Mesodermal cell (in vitro differentiated cells): ENCODE measurements around the gene MARCKSL1.

ENCODE experiments used
- H3K27ac ChIP-seq: 2 replicates; pipeline ENCODE4 v1.7.0; 2013; ENCODE audit warnings: mild to moderate bottlenecking, low read depth, low read length, moderate library complexity; ENCODE audit not compliant: severe bottlenecking
- H3K36me3 ChIP-seq: 2 replicates; pipeline ENCODE4 v1.7.1; 2013; ENCODE audit warnings: mild to moderate bottlenecking, low read length, moderate library complexity; ENCODE audit not compliant: control insufficient read depth, insufficient read depth
- H3K4me1 ChIP-seq: one replicate; pipeline ENCODE4 v1.7.1; 2013; ENCODE audit warnings: mild to moderate bottlenecking, low read length; ENCODE audit not compliant: insufficient read depth, control insufficient read depth, poor library complexity, severe bottlenecking
- H3K4me3 ChIP-seq: 2 replicates; pipeline ENCODE4 v1.7.0; 2013; ENCODE audit warnings: low read length, control low read depth, mild to moderate bottlenecking; ENCODE audit not compliant: insufficient read depth, poor library complexity, severe bottlenecking; ENCODE audit errors: extremely low read depth
- H3K9me3 ChIP-seq: 2 replicates; pipeline ENCODE4 v1.7.1; 2013; ENCODE audit warnings: mild to moderate bottlenecking, low read length, moderate library complexity; ENCODE audit not compliant: control insufficient read depth
- WGBS, 2 experiments: methylation state at CpG; one replicate each; pipeline ENCODE4 v1.1.5; 2013; ENCODE audit warnings: missing lambda C conversion rate in 2 of 2; ENCODE audit not compliant: insufficient coverage in 2 of 2; 5-methylcytosine and 5-hydroxymethylcytosine counted together

Gene MARCKSL1

DNA sequence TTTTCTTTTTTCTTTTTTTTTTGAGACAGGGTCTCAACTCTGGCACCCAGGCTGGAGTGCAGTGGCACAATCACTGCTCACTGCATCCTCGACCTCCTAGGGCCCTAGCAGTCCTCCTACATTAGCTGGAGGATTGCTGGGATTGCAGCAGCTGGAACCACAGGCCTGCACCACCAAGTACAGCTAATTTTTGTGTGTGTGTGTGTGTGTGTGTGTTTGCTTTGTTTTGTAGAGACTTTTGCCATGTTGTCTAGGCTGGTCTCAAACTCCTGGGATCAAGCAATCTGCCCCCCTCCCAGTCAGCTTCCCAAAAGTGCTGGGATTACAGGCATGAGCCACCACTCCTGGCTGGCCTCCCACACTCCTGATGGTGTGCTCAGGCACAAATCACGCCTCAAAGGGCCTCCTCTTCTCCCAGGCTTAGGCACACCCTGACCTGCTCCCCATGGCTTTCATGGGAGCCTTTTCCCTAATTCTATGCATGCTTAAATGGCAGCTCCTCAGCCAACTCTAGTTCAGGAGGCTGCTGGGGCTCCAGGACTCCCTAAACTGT is 16.9 kb upstream of the MARCKSL1 start:
- Histone ChIP-seq H3K27ac (no peak overlapping the region), H3K4me3 (no peak overlapping the region), H3K36me3 (no peaks in the 10 kb centered on the region), H3K9me3 (peaks cover 9% of the 10 kb centered on the region), H3K4me1 (peaks cover 27% of the 10 kb centered on the region)
- WGBS, 2 experiments = 90 to 100% methylated on average over 1 to 2 of the region's 2 CpGs

DNA sequence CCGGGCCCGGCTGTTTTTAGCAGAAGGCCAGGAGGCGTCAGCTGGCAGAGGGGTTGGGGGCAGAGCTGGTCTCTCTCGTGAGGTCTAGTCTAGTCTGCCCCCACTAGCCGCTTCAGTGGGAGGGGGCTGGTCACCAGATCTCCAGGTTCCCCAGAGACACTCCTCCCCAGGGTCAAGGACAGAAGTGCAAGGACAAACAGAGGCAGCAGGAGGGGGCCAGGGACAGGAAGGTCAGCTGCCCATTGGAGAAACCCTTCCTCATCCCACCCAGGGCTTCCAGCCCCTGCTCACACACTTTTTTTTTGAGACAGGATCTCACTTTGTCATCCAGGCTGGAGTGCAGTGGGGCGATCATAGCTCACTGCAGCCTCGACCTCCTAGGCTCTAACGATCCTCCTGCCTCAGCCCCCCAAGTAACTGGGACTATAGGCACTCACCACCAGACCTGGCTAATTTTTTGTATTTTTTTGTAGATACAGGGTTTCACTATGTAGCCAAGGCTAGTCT is 16.3 kb upstream of the MARCKSL1 start:
- peaks cover 27% of the 10 kb centered on the region for H3K4me1 ChIP-seq
- H3K9me3 ChIP-seq = peaks cover 9% of the 10 kb centered on the region
- H3K27ac ChIP-seq = peak overlapping the region; percentile 89
- no peaks in the 10 kb centered on the region for H3K36me3 ChIP-seq
- WGBS, 2 experiments = 75 to 76% methylated on average over 5 to 8 of the region's 8 CpGs
- H3K4me3 ChIP-seq = peak overlapping the region; percentile 59

DNA sequence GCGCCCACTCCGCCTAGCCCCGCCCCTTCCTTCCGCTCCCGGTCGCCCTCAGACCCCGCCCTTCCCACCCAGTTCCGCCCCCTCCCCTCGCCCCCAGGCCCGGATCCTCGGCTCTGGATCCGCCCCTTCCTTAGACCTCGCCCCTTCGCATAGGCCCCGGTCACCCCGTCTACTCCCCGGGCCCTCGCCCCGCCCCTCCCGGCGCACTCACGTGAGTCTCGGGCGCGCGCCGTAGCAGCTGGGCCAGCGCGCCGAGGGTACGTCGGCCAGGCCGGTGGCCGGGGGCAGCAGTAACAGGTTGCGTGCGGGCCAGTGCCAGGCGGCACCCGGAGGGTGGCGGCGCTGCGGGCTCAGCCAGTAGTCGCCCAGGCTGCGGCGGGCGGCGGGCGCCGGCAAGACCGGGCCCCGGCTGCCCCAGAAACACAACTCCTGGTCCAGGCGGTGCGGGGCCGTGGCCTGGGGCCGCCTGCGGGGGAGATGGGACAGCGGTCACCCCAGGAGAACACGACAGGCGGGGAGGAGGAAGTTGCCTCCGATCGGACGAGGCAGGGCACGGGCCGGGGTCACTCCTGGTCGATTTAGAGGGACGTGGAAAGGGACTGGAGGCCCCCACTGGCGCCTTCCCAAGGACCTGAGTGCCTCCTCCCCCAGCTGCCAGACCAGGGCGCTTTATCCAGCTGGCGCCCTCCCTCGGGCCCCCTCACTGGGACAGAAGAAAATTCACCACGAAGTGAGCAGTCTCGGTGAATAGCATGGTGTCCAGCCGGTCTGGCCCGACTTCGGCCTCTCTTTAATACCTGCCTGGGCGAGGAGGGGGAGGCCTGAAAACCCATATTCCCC is 15.6 kb upstream of the MARCKSL1 start:
- Histone ChIP-seq H3K4me1 (peaks cover 27% of the 10 kb centered on the region), H3K4me3 (peak overlapping the region; percentile 59), H3K27ac (peak overlapping the region; percentile 89), H3K36me3 (no peaks in the 10 kb centered on the region), H3K9me3 (peaks cover 9% of the 10 kb centered on the region)
- 3 to 4% methylated on average over 51 to 56 of the region's 75 CpGs for WGBS, 2 experiments

DNA sequence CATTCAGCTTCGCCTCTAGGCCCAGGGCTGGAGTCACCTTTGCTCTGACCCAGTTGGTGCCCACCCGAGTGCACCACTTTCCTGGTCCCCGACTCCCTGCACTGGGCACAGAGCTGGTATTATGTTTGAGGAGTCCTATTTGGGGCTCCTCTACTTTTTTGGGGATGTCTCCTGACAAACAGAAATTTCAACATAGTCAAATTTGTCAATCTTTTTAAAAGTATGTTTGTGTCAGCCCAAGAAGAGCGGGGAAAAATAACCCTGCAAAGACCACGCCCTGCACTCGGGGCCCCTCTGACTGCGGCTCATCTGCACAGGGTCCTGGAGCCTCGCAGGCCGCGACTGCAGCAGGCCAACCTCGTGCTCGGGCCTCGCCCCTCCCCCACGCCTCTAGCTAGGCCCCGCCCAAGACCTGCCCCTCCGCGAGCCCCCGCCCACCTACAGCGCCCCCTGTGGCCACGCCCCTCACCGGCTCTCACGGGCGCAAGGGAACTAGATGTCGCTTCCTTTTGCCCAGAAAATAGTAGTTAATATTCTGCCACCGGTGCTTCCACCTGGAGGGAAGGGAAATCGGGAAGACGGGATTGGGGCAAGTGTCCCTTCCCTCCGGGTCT is 14.9 kb upstream of the MARCKSL1 start:
- 21 to 26% methylated on average over 13 to 21 of the region's 28 CpGs for WGBS, 2 experiments
- Histone ChIP-seq H3K9me3 (peaks cover 9% of the 10 kb centered on the region), H3K4me1 (peaks cover 27% of the 10 kb centered on the region), H3K36me3 (no peaks in the 10 kb centered on the region), H3K27ac (peak overlapping the region; percentile 74), H3K4me3 (peak overlapping the region; percentile 59)

DNA sequence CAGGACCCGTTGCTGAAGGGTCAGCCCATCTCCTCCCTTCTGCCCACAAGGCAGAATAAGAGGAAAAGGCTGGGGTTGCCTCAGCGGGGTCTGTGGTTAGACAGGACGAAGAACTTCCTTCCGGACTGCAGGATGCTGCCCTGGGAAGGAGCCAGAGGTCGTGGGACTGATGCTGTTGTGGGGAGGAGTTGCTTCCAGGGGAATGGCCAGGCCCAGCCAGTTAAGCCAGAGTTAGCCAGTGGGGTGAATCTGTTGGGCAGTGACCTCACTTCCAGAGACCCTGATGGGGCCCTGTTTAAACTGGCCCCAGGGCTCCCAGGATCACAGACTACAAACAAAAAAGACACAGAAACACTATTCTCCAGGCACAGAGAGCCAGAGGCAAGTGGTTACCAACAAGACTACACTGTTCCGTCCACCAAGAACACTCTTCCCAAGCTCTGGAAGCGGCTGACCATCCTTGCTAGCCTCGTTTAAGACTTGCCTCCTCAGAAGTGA is 13.2 kb upstream of the MARCKSL1 start:
- Histone ChIP-seq H3K27ac (peak overlapping the region; percentile 62), H3K4me3 (no peak overlapping the region), H3K36me3 (no peaks in the 10 kb centered on the region), H3K4me1 (peaks cover 26% of the 10 kb centered on the region), H3K9me3 (peaks cover 9% of the 10 kb centered on the region)
- WGBS, 2 experiments = 81% methylated on average over 4 to 7 of the region's 8 CpGs

DNA sequence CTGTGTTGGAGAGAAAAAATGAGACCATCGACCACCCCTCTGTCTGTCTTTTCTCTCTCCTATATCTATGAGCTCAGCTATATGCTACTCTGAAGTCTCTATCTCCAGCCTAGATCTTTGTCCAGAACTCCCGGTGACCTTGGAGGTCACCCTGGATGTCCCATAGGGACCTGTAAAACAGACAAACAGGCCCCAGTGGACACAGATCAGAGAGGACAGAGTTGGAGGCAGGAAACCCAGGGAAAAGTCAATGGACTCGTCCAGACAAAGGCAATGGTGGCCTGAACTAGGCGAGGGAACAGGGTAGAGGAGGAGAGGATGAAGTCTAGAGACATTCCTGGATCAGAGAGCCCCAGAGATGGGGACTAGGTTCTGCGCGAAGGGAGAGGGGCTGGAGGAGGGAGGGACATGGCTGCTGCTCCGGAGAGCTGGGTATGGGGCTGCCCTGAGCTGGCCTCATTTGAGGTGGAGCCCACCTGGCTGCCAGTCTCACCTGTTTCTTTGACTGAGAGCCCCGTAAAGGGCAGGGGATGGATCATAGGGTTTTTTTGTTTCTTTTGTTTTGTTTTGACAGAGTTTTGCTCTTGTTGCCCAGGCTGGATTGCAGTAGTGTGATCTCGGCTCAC is 10.6 kb upstream of the MARCKSL1 start:
- WGBS, 2 experiments = 86 to 89% methylated on average over 7 of the region's 9 CpGs
- no peak overlapping the region for H3K4me3 ChIP-seq

DNA sequence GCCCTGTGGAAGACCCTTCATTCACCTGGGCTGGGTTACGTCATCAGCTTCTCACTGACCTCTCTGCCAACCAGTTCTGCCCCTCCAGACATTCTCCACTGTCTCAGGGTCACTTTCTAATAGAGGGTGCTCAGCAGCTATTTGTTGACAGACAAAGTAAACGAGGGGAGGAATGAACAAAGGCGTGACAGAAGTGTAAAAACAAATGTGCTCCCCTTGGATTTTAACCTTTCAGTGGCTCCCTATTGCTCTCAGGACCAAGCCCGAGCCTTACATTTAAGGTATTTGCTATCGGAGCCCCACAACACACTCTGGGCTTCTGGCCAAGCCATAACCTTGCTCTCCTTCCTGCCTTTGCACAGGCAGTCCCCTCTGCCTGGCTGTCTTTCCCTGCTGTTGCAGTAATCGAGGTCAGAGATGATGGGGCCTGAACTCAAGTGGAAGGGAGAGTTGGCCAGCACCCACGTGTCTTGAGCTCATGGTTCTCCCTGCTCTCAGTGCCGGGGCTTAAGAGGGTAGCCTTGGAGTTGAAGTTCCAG is 9.3 kb upstream of the MARCKSL1 start:
- Histone ChIP-seq H3K27ac (no peak overlapping the region), H3K9me3 (peaks cover 3% of the 10 kb centered on the region), H3K4me3 (no peak overlapping the region), H3K4me1 (peaks cover 4% of the 10 kb centered on the region), H3K36me3 (no peaks in the 10 kb centered on the region)
- 87 to 94% methylated on average over 7 of the region's 8 CpGs for WGBS, 2 experiments

More for the DNA sequence above, 10.6 kb upstream of the MARCKSL1 start:
- Histone ChIP-seq H3K36me3 (no peaks in the 10 kb centered on the region), H3K27ac (no peak overlapping the region), H3K4me1 (peaks cover 4% of the 10 kb centered on the region), H3K9me3 (peaks cover 9% of the 10 kb centered on the region)

DNA sequence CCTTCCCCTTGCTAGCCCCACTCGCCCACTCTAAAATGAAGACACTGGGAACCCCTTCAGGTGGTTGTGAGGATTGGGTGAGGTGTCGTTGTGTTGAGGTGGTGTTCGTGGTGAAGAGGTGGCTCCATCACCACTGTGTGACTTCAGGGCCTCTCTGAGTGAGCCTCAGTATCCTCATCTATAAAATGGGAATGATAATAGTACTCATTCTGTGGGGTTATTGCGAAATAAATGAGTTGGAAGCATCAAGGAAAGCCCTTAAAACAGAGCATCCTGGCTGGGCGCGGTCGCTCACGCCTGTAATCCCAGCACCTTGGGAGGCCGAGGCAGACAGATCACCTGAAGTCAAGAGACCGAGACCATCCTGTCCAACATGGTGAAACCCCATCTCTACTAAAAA is 6.7 kb upstream of the MARCKSL1 start:
- 88 to 97% methylated on average over 8 of the region's 10 CpGs for WGBS, 2 experiments
- H3K4me3 ChIP-seq = no peak overlapping the region
- no peak overlapping the region for H3K27ac ChIP-seq
- peaks cover 25% of the 10 kb centered on the region for H3K4me1 ChIP-seq
- no peaks in the 10 kb centered on the region for H3K36me3 ChIP-seq
- H3K9me3 ChIP-seq = no peaks in the 10 kb centered on the region

DNA sequence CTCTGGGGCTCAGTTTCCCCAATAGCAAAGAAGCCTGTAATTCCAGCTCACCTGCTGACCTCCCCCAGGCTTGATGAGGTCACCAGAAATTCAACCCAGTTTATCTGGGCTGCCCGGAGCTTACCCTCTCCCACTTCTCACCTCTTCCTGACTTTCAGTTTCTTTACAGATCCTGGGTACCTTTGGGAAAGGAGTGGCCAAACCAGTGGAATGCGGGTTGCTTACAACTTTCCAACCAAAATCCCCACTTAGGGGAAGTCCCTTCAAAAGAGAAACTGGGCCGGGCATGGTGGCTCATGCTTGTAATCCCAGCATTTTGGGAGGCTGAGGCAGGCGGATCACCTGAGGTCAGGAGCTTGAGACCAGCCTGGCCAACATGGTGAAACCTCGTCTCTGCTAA is 5.9 kb upstream of the MARCKSL1 start:
- WGBS, 2 experiments = 64 to 85% methylated on average over 3 to 5 of the region's 5 CpGs
- Histone ChIP-seq H3K9me3 (no peaks in the 10 kb centered on the region), H3K4me1 (peaks cover 32% of the 10 kb centered on the region), H3K36me3 (no peaks in the 10 kb centered on the region), H3K27ac (no peak overlapping the region), H3K4me3 (no peak overlapping the region)

DNA sequence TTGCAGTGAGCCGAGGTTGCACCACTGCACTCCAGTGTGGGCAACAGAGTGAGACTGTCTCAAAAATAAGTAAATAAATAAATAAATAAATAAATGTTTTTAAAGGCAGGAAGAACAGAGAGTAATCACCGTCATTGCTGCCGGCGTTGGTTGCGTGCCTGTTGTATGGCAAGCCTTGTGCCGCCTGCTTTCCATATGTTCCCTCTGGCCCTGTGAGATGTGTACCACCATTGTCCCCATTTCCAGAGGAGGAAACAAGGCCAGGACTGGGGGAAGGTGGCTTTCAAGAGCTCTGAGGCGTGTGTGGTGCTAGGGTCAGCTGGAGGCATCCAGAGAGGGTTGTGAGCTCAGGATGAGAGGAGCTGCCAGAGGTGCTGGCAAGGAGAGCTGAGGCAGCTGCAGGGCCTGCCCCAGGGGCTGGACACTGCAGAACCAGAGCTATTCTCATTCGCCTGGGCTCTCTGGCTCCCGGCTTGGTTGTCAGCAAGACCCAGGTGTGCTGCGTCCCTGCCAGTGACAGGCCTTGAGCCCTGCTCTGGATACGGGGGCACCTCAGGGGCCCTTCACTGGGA is 5.2 kb upstream of the MARCKSL1 start:
- Histone ChIP-seq H3K4me3 (no peak overlapping the region), H3K36me3 (no peaks in the 10 kb centered on the region), H3K9me3 (no peaks in the 10 kb centered on the region), H3K27ac (no peak overlapping the region), H3K4me1 (peaks cover 37% of the 10 kb centered on the region)
- 89 to 96% methylated on average over 5 to 10 of the region's 11 CpGs for WGBS, 2 experiments
